A549 (cell line): Measurements from ENCODE around the gene ACVR1B. TPM values are rescaled to one million over a fixed set of nuclear protein-coding genes. Genes with fewer than 3 reads are reported as not detected.
A peak's percentile ranks its signal among the peaks of the same experiment; 100 is the strongest.

Source experiments
- ATAC-seq, 2 experiments: fragments of 200-7000 bp in 1 of 2; fragments of >200 bp in 1 of 2; cut with Nextera tagmentation in 1 of 2; cut with Tn5 transposase in 1 of 2; 3 replicates each; pipeline versions ENCODE4 v1.8.0 to v1.9.1; 2018 to 2020; ENCODE audit warnings: mild to moderate bottlenecking in 1 of 2, moderate library complexity in 1 of 2
- CTCF ChIA-PET: fragments of 300-600 bp; sonication (Branson Sonifier 250); formaldehyde crosslinking; extraction: SDS; loops from one replicate; lab custom pipeline; 2021; ENCODE audit warnings: antibody characterized with exemption, inconsistent platforms; lab: Yijun Ruan, JAX
- POLR2A ChIA-PET: fragments of 350-600 bp; formaldehyde crosslinking; extraction: SDS; loops from one replicate; lab custom pipeline; 2021; ENCODE audit warnings: antibody characterized with exemption, inconsistent platforms; lab: Yijun Ruan, JAX
- DNase-seq, 2 experiments: peaks; one replicate each; pipeline versions ENCODE4 v3.0.0 to v3.0.0-alpha.2; 2011 to 2016; ENCODE audit warnings: low read depth in 1 of 2, low spot score in 1 of 2
- FAIRE-seq: peaks from 2 replicates; lab custom pipeline; 2011; peaks lifted over from hg19 to GRCh38; lab: Jason Lieb, UNC
- H3K27ac ChIP-seq, 2 experiments: fragments of >200 bp; sonication (Bioruptor Twin); formaldehyde crosslinking; 3 replicates each; pipeline ENCODE4 v1.5.1; 2016 to 2017
- H3K4me1 ChIP-seq: fragments of >200 bp; sonication (Bioruptor Twin); formaldehyde crosslinking; 3 replicates; pipeline ENCODE4 v1.6.1; 2016
- H3K4me2 ChIP-seq: fragments of >200 bp; sonication (Bioruptor Twin); formaldehyde crosslinking; 3 replicates; pipeline ENCODE4 v1.6.1; 2016
- H3K4me3 ChIP-seq: fragments of >200 bp; sonication (Bioruptor Twin); formaldehyde crosslinking; 3 replicates; pipeline ENCODE4 v1.5.1; 2016
- H3K9me3 ChIP-seq: fragments of >200 bp; sonication (Bioruptor Twin); formaldehyde crosslinking; 3 replicates; pipeline ENCODE4 v1.6.1; 2016
- ATOH8 ChIP-seq: fragments of 250-450 bp; sonication (Bioruptor Pico); IDR thresholded peaks from 2 replicates; pipeline ENCODE4 v1.5.0; 2020; ENCODE audit warnings: low read depth, mild to moderate bottlenecking, moderate library complexity
- BCL3 ChIP-seq: fragments of >200 bp; sonication (Bioruptor Twin); formaldehyde crosslinking; IDR thresholded peaks from 3 replicates; pipeline ENCODE4 v1.6.1; 2016
- CBX8 ChIP-seq: fragments of 200-600 bp; sonication (generic); IDR thresholded peaks from 2 replicates; pipeline ENCODE4 v1.6.1; 2016
- CEBPB ChIP-seq, 2 experiments: fragments of >200 bp in 1 of 2; sonication (Bioruptor Twin) in 1 of 2; formaldehyde crosslinking in 1 of 2; IDR thresholded peaks; 2 replicates each; pipeline ENCODE4 v1.6.1; 2012 to 2016
- CTCF ChIP-seq: fragments of >200 bp; sonication (Bioruptor Twin); formaldehyde crosslinking; IDR thresholded peaks from 3 replicates; pipeline ENCODE4 v1.5.1; 2016
- EHMT2 ChIP-seq: fragments of 200-600 bp; sonication (generic); IDR thresholded peaks from 2 replicates; pipeline ENCODE4 v1.6.1; 2016; ENCODE audit warnings: antibody characterized with exemption, low read depth, mild to moderate bottlenecking, moderate library complexity
- ELK1 ChIP-seq: fragments of 150-350 bp; IDR thresholded peaks from 2 replicates; pipeline ENCODE4 v1.6.1; 2014; ENCODE audit warnings: low read depth, mild to moderate bottlenecking, low read length
- ESRRA ChIP-seq: fragments of 150-350 bp; IDR thresholded peaks from 2 replicates; pipeline ENCODE4 v1.6.1; 2014; ENCODE audit warnings: mild to moderate bottlenecking, low read length, borderline replicate concordance
- FOSB ChIP-seq: fragments of 250-450 bp; sonication (Bioruptor Pico); IDR thresholded peaks from 2 replicates; pipeline ENCODE4 v1.5.0; 2020; ENCODE audit warnings: mild to moderate bottlenecking, moderate library complexity
- FOSL2 ChIP-seq, 2 experiments: fragments of 450-650 bp in 1 of 2; fragments of >200 bp in 1 of 2; sonication (Bioruptor Twin) in 1 of 2; formaldehyde crosslinking; IDR thresholded peaks; 2 replicates each; pipeline versions ENCODE4 v1.5.0 to v1.6.1; 2016 to 2020; ENCODE audit warnings: mild to moderate bottlenecking in 1 of 2, moderate library complexity in 1 of 2
- FOXS1 ChIP-seq: fragments of 250-450 bp; sonication (Bioruptor Pico); IDR thresholded peaks from 2 replicates; pipeline ENCODE4 v1.5.0; 2020; ENCODE audit warnings: mild to moderate bottlenecking, moderate library complexity
- HOXB13 ChIP-seq: fragments of 250-450 bp; sonication (Bioruptor Pico); IDR thresholded peaks from 2 replicates; pipeline ENCODE4 v1.5.0; 2020; ENCODE audit warnings: low read depth, mild to moderate bottlenecking, moderate library complexity
- HOXB5 ChIP-seq: fragments of 250-450 bp; sonication (Bioruptor Pico); IDR thresholded peaks from 2 replicates; pipeline ENCODE4 v1.5.0; 2020; ENCODE audit warnings: mild to moderate bottlenecking, moderate library complexity
- JUNB ChIP-seq: fragments of >200 bp; sonication (Bioruptor Twin); formaldehyde crosslinking; IDR thresholded peaks from 2 replicates; pipeline ENCODE4 v1.6.1; 2016
- KDM5A ChIP-seq: fragments of 200-600 bp; sonication (generic); IDR thresholded peaks from 2 replicates; pipeline ENCODE4 v1.6.1; 2016; ENCODE audit warnings: antibody characterized with exemption, mild to moderate bottlenecking
- MAX ChIP-seq: IDR thresholded peaks from 2 replicates; pipeline ENCODE4 v1.6.1; 2012
- MAZ ChIP-seq: fragments of 150-350 bp; IDR thresholded peaks from 2 replicates; pipeline ENCODE4 v1.6.1; 2014; ENCODE audit warnings: antibody characterized with exemption, low read depth, low read length, borderline replicate concordance
- NFE2L2 ChIP-seq: fragments of 150-350 bp; conservative IDR thresholded peaks from 2 replicates; pipeline ENCODE4 v1.6.1; 2014; ENCODE audit warnings: low read length
- NR3C1 ChIP-seq: fragments of >200 bp; sonication (Bioruptor Twin); formaldehyde crosslinking; IDR thresholded peaks from 3 replicates; pipeline ENCODE4 v1.6.1; 2017
- PHF8 ChIP-seq: fragments of 200-600 bp; sonication (generic); IDR thresholded peaks from 2 replicates; pipeline ENCODE4 v1.6.1; 2016; ENCODE audit warnings: low read depth, mild to moderate bottlenecking, antibody characterized with exemption, moderate library complexity, borderline replicate concordance
- POLR2A ChIP-seq: IDR thresholded peaks from 2 replicates; pipeline ENCODE4 v1.6.1; 2012; ENCODE audit warnings: mild to moderate bottlenecking, low read length
- RAD21 ChIP-seq, 2 experiments: fragments of >200 bp in 1 of 2; sonication (Bioruptor Twin) in 1 of 2; formaldehyde crosslinking in 1 of 2; IDR thresholded peaks in 1 of 2; conservative IDR thresholded peaks in 1 of 2; 2 replicates in 1 of 2; 3 replicates in 1 of 2; pipeline ENCODE4 v1.6.1; 2012 to 2018; ENCODE audit warnings: inconsistent platforms in 1 of 2
- TP53 ChIP-seq: fragments of 250-450 bp; sonication (Bioruptor Pico); IDR thresholded peaks from 2 replicates; pipeline ENCODE4 v1.5.0; 2021; ENCODE audit warnings: mild to moderate bottlenecking, moderate library complexity
- WGBS: methylation state at CpG from one replicate; pipeline ENCODE4 v1.1.6; 2017; ENCODE audit errors: missing lambda C conversion rate; 5-methylcytosine and 5-hydroxymethylcytosine counted together
- polyA plus RNA-seq, 4 experiments: library from polyadenylated mRNA; depleted of rRNA in 3 of 4; stranded (reverse); fragments of >200 nt; fragmentation: RNase III in 1 of 4; extraction: RNeasy Plus Mini Kit Qiagen cat#74134 plus additional on column Dnase treatment in 1 of 4; gene quantifications; 2 replicates in 3 of 4; 3 replicates in 1 of 4; pipeline ENCODE4 v1.2.3, GENCODE V29; 2011 to 2017

Gene ACVR1B
- polyA plus RNA-seq, 2 of the 4 experiments (the other 2 are of a cell fraction), result 15.2 to 18.4 TPM

- TF ChIP-seq ATOH8 (CRISPR knock-in tag) (no peak), EHMT2 (no peak), FOXS1 (no peak), PHF8 (peak; percentile 51), NFE2L2 (no peak), TP53 (no peak), ESRRA (0 out of 2 replicates have a peak, but pooled peaks have one; percentile 12), MAX (no peak; the same call in none of the 2 replicates), FOSB (CRISPR knock-in tag) (no peak), HOXB13 (no peak), KDM5A (no peak), NR3C1 (no peak), MAZ (no peak), RAD21 (conservative IDR thresholded peaks at IDR 0.05 in 1 of 2, IDR thresholded peaks at IDR 0.05 in 1 of 2) (peak; percentile 88 to 95), CBX8 (no peak), POLR2A (peak; percentile 37)
Observed at GRCh38 chr12:52023182-52023975, 71.9 kb downstream of the ACVR1B start (continued).

- CTCF ChIA-PET, result interaction anchor here (0.6 to 41.8 kb wide), 23 partner anchors 8 to 860 kb away, joined by 3 to 1730 read pairs (median 5); partner anchors contain the start of genes ATG101, NR4A1, SMIM41 and TAMALIN
- peak overlapping the region; percentile 71 for H3K4me3 ChIP-seq
- no peak for FAIRE-seq
- DNase-seq, result no peak
- ATAC-seq, result peak; percentile 1; a peak in 3 of 6 replicates
- WGBS, result 21% methylated on average over 20 of the region's 20 CpGs
- peak overlapping the region; percentile 83 to 93 for H3K27ac ChIP-seq
- H3K4me2 ChIP-seq, result peak overlapping the region; percentile 88
- peaks cover 25% of the 10 kb centered on the region for H3K4me1 ChIP-seq
- H3K9me3 ChIP-seq, result no peaks in the 10 kb centered on the region
- POLR2A ChIA-PET, result interaction anchor here (0.9 to 2.1 kb wide), 5 partner anchors 8 to 46 kb away, joined by 4 to 16 read pairs (median 8); partner anchors contain the start of genes ATG101, NR4A1 and TAMALIN
- no peak for TF ChIP-seq MAZ
- 0 out of 3 replicates have a peak, but pooled peaks have one; percentile 14 for TF ChIP-seq CTCF
- peak; percentile 51; the same call in 1 of the 2 replicates for TF ChIP-seq KDM5A
- TF ChIP-seq JUNB, result no peak
- TF ChIP-seq CEBPB (IDR thresholded peaks at IDR 0.05), result no peak
- no peak for TF ChIP-seq BCL3
- TF ChIP-seq FOSL2 (IDR thresholded peaks at IDR 0.05), result no peak
- no peak for TF ChIP-seq FOSL2 (CRISPR knock-in tag; IDR thresholded peaks at IDR 0.05)
- TF ChIP-seq HOXB13, result no peak
- TF ChIP-seq HOXB5 (CRISPR knock-in tag), result no peak
- no peak for TF ChIP-seq FOXS1
- no peak for TF ChIP-seq FOSB (CRISPR knock-in tag)
- no peak for TF ChIP-seq CBX8
- no peak for TF ChIP-seq ATOH8 (CRISPR knock-in tag)
- TF ChIP-seq ELK1, result no peak
Observed at GRCh38 chr12:52023976-52024688, 72.6 kb downstream of the ACVR1B start.
